ENCODE data around the gene DYRK1B.

DNA sequence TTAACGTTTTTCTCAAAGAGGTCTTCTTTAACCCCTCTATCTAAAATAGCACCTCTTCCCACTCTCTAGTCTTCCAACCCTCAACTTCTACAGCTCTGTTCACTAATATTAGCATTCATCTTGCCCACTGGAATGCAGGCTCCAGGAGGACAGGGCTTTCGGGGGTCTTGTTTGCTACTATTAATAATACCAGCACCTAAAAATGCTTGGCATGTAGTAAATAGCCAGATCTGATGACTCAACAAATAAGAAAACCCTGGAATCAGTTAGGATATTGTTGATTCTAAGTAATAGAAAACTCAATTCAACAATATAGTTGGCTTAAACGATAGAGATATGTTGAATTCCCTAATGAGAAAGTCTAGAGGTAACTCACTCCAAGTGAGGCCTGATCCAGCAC lies 14.2 kb downstream of the DYRK1B start:
- TF ChIP-seq, protein P1, sequence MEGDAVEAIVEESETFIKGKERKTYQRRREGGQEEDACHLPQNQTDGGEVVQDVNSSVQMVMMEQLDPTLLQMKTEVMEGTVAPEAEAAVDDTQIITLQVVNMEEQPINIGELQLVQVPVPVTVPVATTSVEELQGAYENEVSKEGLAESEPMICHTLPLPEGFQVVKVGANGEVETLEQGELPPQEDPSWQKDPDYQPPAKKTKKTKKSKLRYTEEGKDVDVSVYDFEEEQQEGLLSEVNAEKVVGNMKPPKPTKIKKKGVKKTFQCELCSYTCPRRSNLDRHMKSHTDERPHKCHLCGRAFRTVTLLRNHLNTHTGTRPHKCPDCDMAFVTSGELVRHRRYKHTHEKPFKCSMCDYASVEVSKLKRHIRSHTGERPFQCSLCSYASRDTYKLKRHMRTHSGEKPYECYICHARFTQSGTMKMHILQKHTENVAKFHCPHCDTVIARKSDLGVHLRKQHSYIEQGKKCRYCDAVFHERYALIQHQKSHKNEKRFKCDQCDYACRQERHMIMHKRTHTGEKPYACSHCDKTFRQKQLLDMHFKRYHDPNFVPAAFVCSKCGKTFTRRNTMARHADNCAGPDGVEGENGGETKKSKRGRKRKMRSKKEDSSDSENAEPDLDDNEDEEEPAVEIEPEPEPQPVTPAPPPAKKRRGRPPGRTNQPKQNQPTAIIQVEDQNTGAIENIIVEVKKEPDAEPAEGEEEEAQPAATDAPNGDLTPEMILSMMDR (IDR thresholded peaks at IDR 0.05) = no peak
- no peak for TF ChIP-seq POLR2AphosphoS5 (IDR thresholded peaks at IDR 0.05)
